BLaER1 treated with 17β-estradiol and CSF1 and Interleukin-3, amounts not matched to agents 10 nM and 100 nM (cell line): ENCODE data around the gene CPT2.
A peak's percentile ranks its signal among the peaks of the same experiment; 100 is the strongest.
"Not testable (repeated sequence)": the region's sequence is repeated elsewhere in the genome, so short reads cannot be mapped to it uniquely, and the experiment has no call there.

Experiments
- H3K27ac ChIP-seq, 11 experiments: shearing (Covaris generic); formaldehyde crosslinking; 2 replicates each; pipeline ENCODE4 v1.8.1; 2022
- H3K27me3 ChIP-seq, 11 experiments: shearing (Covaris generic); formaldehyde crosslinking; 2 replicates each; pipeline ENCODE4 v1.8.1; 2022
- H3K36me3 ChIP-seq, 11 experiments: shearing (Covaris generic); formaldehyde crosslinking; 2 replicates each; pipeline ENCODE4 v1.8.1; 2022
- H3K4me1 ChIP-seq, 10 experiments: shearing (Covaris generic); formaldehyde crosslinking; 2 replicates each; pipeline ENCODE4 v1.8.1; 2022
- H3K4me2 ChIP-seq, 11 experiments: shearing (Covaris generic); formaldehyde crosslinking; 2 replicates each; pipeline ENCODE4 v1.8.1; 2022
- H3K4me3 ChIP-seq, 10 experiments: shearing (Covaris generic); formaldehyde crosslinking; 2 replicates each; pipeline ENCODE4 v1.8.1; 2022
- H3K9ac ChIP-seq, 11 experiments: shearing (Covaris generic); formaldehyde crosslinking; 2 replicates each; pipeline ENCODE4 v1.8.1; 2022
- H3K9me3 ChIP-seq, 11 experiments: shearing (Covaris generic); formaldehyde crosslinking; replicated peaks in 1 of 11; 2 replicates each; pipeline ENCODE4 v1.8.1; 2022
- H4K20me1 ChIP-seq, 11 experiments: shearing (Covaris generic); formaldehyde crosslinking; 2 replicates each; pipeline ENCODE4 v1.8.1; 2022
- Cebpa-rat ChIP-seq, 11 experiments: shearing (Covaris generic); IDR thresholded peaks; 2 replicates each; pipeline ENCODE4 v1.8.1; 2022

Gene CPT2

DNA sequence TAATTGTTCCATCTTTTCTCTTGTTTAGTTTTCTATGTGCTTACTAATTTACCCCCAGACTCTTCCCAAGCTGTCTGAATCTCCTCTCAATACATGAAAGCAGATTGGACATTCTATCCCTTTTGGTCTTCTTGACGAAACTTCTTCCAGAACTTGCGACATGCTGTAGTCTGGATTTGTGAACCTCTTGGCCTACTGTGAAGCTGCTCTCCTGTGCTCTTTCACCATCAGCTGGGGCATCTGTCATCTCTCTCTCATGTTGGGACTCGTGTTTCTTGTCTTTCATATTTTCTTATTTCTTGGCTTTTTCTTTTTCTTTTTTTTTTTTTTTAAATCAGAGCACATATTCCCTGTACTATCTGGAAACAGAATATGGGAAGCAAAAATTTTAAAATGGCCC, 6.8 kb downstream of the CPT2 start:
- Histone ChIP-seq H3K27ac (no peak overlapping the region), H3K4me2 (no peak overlapping the region), H3K9me3 (peaks cover 36 to 50% (median 42%) of the 10 kb centered on the region in 11 experiments), H3K4me3 (no peak overlapping the region), H3K4me1 (peaks cover 1 to 9% (median 4%) of the 10 kb centered on the region in 10 experiments; a peak in 18 of 20 replicates), H3K9ac (no peak overlapping the region), H4K20me1 (no peaks in the 10 kb centered on the region), H3K27me3 (no peaks in the 10 kb centered on the region), H3K36me3 (peaks cover 76 to 83% (median 81%) of the 10 kb centered on the region in 11 experiments)
- TF ChIP-seq Cebpa-rat (IDR thresholded peaks at IDR 0.05): no peak

DNA sequence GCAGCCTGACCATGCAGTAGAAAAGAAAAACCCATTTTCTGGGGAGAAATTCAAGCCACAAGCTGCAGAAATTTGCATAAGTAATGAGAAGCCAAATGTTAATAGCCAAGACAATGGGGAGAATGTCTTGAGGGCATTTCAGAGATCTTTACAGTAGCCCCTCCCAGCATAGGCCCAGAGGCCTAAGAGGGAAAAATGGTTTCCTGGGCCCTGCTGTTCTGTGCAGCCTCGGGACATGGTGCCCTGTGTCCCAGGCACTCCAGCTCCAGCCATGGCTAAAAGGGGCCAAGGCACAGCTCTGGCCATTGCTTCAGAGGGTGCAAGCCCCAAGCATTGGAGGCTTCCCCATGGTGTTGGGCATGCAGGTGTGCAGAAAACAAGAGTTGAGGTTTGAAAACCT, 8.9 kb downstream of the CPT2 start:
- H3K9ac ChIP-seq, H3K27me3 ChIP-seq, H4K20me1 ChIP-seq, H3K4me2 ChIP-seq, H3K27ac ChIP-seq, H3K4me1 ChIP-seq: not testable (repeated sequence)
- H3K36me3 ChIP-seq: peaks cover 96 to 100% (median 100%) of the 10 kb centered on the region in 11 experiments
- H3K9me3 ChIP-seq: peaks cover 36 to 53% (median 42%) of the 10 kb centered on the region in 11 experiments
- H3K4me3 ChIP-seq: peak overlapping the region in 6 of 10 experiments; percentile 18 to 55 (median 32); a peak in 9 of 20 replicates

DNA sequence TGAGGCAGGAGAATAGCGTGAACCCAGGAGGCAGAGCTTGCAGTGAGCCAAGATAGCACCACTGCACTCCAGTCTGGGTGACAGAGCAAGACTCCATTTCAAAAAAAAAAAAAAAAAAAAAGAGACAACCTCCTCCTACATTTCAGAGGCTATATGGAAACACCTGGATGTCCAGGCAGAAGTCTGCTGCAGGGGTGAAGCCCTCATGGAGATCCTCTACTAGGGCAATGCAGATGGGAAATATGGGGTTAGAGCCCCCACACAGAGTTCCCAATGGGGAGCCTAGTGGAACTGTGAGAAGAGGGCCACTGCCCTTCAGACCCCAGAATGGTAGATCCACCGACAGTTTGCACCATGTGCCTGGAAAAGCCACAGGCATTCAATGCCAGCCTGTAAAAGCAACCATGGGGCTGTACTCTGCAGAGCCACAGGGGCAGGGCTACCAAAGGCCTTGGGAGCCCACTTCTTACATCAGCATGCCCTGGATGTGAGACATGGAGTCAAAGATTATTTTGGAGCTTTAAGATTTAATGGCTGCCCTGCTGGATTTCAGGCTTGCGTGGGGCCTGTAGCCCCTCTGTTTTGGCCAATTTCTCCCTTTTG, 9.6 kb downstream of the CPT2 start:
- Histone ChIP-seq H3K4me3 (peak overlapping the region in 8 of 10 experiments; percentile 2 to 55 (median 32); a peak in 12 of 20 replicates), H3K9me3 (peaks cover 36 to 53% (median 42%) of the 10 kb centered on the region in 11 experiments), H3K36me3 (peaks cover 99 to 100% (median 100%) of the 10 kb centered on the region in 11 experiments)
- H3K9ac ChIP-seq, H3K4me2 ChIP-seq, H3K27ac ChIP-seq, H4K20me1 ChIP-seq, H3K4me1 ChIP-seq, H3K27me3 ChIP-seq: not testable (repeated sequence)

- Histone ChIP-seq H3K27ac (no peak overlapping the region), H3K36me3 (peaks cover 99 to 100% (median 100%) of the 10 kb centered on the region in 11 experiments), H4K20me1 (peaks cover 0 to 4% (median 0%) of the 10 kb centered on the region in 11 experiments; a peak in 1 of 22 replicates), H3K9ac (no peak overlapping the region), H3K27me3 (no peaks in the 10 kb centered on the region), H3K4me1 (no peaks in the 10 kb centered on the region; a peak in 1 of 20 replicates), H3K4me3 (peak overlapping the region in 7 of 10 experiments; percentile 8 to 55 (median 35); a peak in 10 of 20 replicates), H3K4me2 (no peak overlapping the region), H3K9me3 (peaks cover 36 to 53% (median 42%) of the 10 kb centered on the region in 11 experiments)
- TF ChIP-seq Cebpa-rat (IDR thresholded peaks at IDR 0.05): no peak
Measured at GRCh38 chr1:53206735-53207379, 10.2 kb downstream of the CPT2 start.

DNA sequence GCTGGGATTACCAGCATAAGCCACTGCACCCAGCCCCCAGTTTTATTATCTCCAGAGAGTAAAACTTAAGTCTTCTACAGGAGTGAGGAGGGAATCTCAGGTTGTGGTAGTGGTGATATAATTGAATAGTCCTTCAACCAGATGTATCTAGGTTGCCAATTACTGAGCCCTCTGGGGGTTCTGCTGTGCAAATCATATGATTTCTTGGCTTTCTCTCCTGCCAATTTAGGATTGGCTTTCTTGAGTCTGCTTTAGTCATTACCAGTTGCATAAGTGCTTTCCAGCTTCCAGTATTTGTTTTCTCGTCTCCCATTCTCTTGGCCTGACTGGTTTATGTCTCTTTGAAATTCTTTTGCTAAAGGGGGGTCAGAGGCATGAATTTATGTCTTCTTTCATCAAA, 11.1 kb downstream of the CPT2 start:
- no peak for TF ChIP-seq Cebpa-rat (IDR thresholded peaks at IDR 0.05)
- H3K36me3 ChIP-seq: peaks cover 99 to 100% (median 100%) of the 10 kb centered on the region in 11 experiments
- H3K27ac ChIP-seq: no peak overlapping the region
- no peak overlapping the region for H3K9ac ChIP-seq
- H4K20me1 ChIP-seq: peaks cover 0 to 4% (median 0%) of the 10 kb centered on the region in 11 experiments; a peak in 1 of 22 replicates
- H3K9me3 ChIP-seq: peaks cover 36 to 53% (median 42%) of the 10 kb centered on the region in 11 experiments
- H3K4me3 ChIP-seq: no peak overlapping the region
- H3K4me1 ChIP-seq: no peaks in the 10 kb centered on the region; a peak in 1 of 20 replicates
- H3K27me3 ChIP-seq: no peaks in the 10 kb centered on the region
- no peak overlapping the region for H3K4me2 ChIP-seq

DNA sequence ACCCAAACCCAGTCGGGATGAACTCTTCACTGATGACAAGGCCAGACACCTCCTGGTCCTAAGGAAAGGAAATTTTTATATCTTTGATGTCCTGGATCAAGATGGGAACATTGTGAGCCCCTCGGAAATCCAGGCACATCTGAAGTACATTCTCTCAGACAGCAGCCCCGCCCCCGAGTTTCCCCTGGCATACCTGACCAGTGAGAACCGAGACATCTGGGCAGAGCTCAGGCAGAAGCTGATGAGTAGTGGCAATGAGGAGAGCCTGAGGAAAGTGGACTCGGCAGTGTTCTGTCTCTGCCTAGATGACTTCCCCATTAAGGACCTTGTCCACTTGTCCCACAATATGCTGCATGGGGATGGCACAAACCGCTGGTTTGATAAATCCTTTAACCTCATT, 13.7 kb downstream of the CPT2 start:
- Histone ChIP-seq H3K27ac (no peak overlapping the region), H3K4me3 (no peak overlapping the region), H3K36me3 (peaks cover 99 to 100% (median 100%) of the 10 kb centered on the region in 11 experiments)

DNA sequence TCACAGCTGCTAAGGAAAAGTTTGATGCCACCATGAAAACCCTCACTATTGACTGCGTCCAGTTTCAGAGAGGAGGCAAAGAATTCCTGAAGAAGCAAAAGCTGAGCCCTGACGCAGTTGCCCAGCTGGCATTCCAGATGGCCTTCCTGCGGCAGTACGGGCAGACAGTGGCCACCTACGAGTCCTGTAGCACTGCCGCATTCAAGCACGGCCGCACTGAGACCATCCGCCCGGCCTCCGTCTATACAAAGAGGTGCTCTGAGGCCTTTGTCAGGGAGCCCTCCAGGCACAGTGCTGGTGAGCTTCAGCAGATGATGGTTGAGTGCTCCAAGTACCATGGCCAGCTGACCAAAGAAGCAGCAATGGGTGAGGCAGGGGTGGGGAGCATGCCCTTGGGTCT, 14.3 kb downstream of the CPT2 start:
- Histone ChIP-seq H3K4me3 (no peak overlapping the region), H3K9me3 (peaks cover 19 to 27% (median 23%) of the 10 kb centered on the region in 11 experiments), H3K27ac (no peak overlapping the region), H3K9ac (no peak overlapping the region), H3K36me3 (peaks cover 99 to 100% (median 100%) of the 10 kb centered on the region in 11 experiments), H3K4me1 (0 out of 20 replicates have a peak, but pooled peaks cover 0 to under 1% (median 0%) of the 10 kb centered on the region in 10 experiments), H3K27me3 (no peaks in the 10 kb centered on the region), H3K4me2 (no peak overlapping the region), H4K20me1 (peaks cover 0 to 4% (median 0%) of the 10 kb centered on the region in 11 experiments; a peak in 2 of 22 replicates)
- no peak for TF ChIP-seq Cebpa-rat (IDR thresholded peaks at IDR 0.05)

More for the DNA sequence above, 13.7 kb downstream of the CPT2 start:
- no peak for TF ChIP-seq Cebpa-rat (IDR thresholded peaks at IDR 0.05)
- no peak overlapping the region for H3K9ac ChIP-seq
- H4K20me1 ChIP-seq: peaks cover 0 to 4% (median 0%) of the 10 kb centered on the region in 11 experiments; a peak in 2 of 22 replicates
- H3K4me1 ChIP-seq: no peaks in the 10 kb centered on the region
- no peaks in the 10 kb centered on the region for H3K27me3 ChIP-seq
- H3K4me2 ChIP-seq: no peak overlapping the region
- peaks cover 25 to 33% (median 29%) of the 10 kb centered on the region in 11 experiments for H3K9me3 ChIP-seq

- TF ChIP-seq Cebpa-rat (IDR thresholded peaks at IDR 0.05): no peak
- Histone ChIP-seq H3K27ac (no peak overlapping the region), H3K4me1 (peaks cover 8 to 25% (median 16%) of the 10 kb centered on the region in 10 experiments), H3K36me3 (peaks cover 83 to 97% (median 92%) of the 10 kb centered on the region in 11 experiments), H3K9ac (no peak overlapping the region), H3K27me3 (no peaks in the 10 kb centered on the region), H4K20me1 (peaks cover 0 to 4% (median 0%) of the 10 kb centered on the region in 11 experiments; a peak in 2 of 22 replicates), H3K4me2 (no peak overlapping the region), H3K4me3 (no peak overlapping the region), H3K9me3 (no peaks in the 10 kb centered on the region)
Measured at GRCh38 chr1:53214376-53214940, 17.8 kb downstream of the CPT2 start.

DNA sequence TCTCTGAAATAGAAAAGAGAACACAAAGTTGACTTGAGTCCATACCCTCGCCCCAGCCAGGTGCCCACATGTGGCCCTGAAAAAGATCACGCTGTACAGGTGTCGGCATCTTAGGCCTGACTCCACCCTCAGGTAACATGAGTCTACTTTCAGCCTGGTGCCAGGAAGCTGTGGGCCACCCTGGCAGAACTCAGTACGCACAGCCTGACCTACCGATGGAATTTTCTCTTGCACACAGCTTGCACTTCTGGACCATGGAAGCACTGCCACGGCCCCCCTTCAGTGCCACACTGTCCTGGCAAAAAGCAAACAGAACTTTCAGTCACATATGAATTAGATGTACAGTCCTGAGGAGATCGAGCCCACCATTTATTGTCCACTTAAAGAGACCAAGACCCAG, 21.6 kb downstream of the CPT2 start:
- Histone ChIP-seq H4K20me1 (no peaks in the 10 kb centered on the region; a peak in 1 of 22 replicates), H3K27me3 (no peaks in the 10 kb centered on the region), H3K4me2 (no peak overlapping the region; a peak in 1 of 22 replicates), H3K4me1 (peaks cover 18 to 37% (median 28%) of the 10 kb centered on the region in 10 experiments), H3K4me3 (no peak overlapping the region), H3K9ac (no peak overlapping the region), H3K9me3 (no peaks in the 10 kb centered on the region), H3K36me3 (peaks cover 45 to 59% (median 55%) of the 10 kb centered on the region in 11 experiments), H3K27ac (no peak overlapping the region)
- no peak for TF ChIP-seq Cebpa-rat (IDR thresholded peaks at IDR 0.05)
